Mucosa of stomach (tissue), 1 donor: ENCODE data around the gene MBNL1.

Experiments used
- H3K27me3 ChIP-seq: one replicate; pipeline ENCODE4 v1.7.0; 2013; ENCODE audit warnings: mild to moderate bottlenecking, low read length; ENCODE audit not compliant: control insufficient read depth, insufficient read depth
- H3K36me3 ChIP-seq: one replicate; pipeline ENCODE4 v1.7.0; 2013; ENCODE audit warnings: low read length; ENCODE audit not compliant: control insufficient read depth, insufficient read depth
- H3K4me1 ChIP-seq: one replicate; pipeline ENCODE4 v1.7.0; 2013; ENCODE audit warnings: mild to moderate bottlenecking, low read length; ENCODE audit not compliant: control insufficient read depth, insufficient read depth
- H3K4me3 ChIP-seq: one replicate; pipeline ENCODE4 v1.7.0; 2013; ENCODE audit warnings: low read length
- H3K9ac ChIP-seq: one replicate; pipeline ENCODE4 v1.7.0; 2013; ENCODE audit warnings: mild to moderate bottlenecking, low read length, moderate library complexity
- H3K9me3 ChIP-seq: one replicate; pipeline ENCODE4 v1.7.0; 2013; ENCODE audit warnings: mild to moderate bottlenecking, low read length, moderate library complexity; ENCODE audit not compliant: control insufficient read depth
- donor health status: Pancreatic carcinoma.

MBNL1 gene

DNA sequence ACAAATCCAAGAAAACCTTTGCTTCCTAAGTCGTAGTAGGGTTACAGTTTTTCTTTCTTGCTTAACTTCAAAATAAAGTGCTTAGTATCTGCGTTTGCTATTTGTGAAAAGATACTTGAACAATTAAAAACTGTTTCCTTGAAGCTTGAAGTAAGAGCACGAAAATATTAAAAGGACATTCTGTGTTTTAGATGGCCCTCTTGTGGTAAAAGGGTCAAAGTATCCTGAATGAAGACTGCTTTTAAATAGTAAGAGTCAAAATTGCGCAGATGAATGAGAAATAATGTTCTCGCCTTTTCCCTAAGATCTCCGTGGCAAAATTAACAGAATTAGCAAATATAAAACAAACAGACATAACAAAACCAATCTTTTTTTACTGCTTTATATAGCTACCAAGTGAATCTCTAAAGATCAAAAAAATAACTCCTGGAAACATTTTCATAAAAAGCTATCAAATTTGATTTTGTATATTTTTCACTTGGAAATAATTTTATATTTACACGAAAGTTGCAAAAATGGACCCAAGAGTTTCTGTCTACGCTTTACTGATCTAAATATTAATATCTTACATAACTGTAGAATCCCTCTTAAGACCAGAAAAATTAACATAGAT, 175.4 kb downstream of the MBNL1 start:
- Histone ChIP-seq H3K9me3 (no peaks in the 10 kb centered on the region), H3K4me3 (no peak overlapping the region), H3K4me1 (peaks cover 5% of the 10 kb centered on the region), H3K36me3 (no peaks in the 10 kb centered on the region), H3K27me3 (no peaks in the 10 kb centered on the region), H3K9ac (no peak overlapping the region)

DNA sequence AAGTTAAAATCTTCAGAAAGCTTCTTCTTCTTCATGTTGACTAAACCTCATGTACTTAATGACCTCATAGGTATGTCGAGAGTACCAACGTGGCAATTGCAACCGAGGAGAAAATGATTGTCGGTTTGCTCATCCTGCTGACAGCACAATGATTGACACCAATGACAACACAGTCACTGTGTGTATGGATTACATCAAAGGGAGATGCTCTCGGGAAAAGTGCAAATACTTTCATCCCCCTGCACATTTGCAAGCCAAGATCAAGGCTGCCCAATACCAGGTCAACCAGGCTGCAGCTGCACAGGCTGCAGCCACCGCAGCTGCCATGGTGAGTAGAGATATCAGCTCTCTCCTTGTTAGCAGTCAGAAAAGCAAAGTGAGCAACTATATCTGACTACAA, 176.5 kb downstream of the MBNL1 start:
- H3K4me1 ChIP-seq: peaks cover 5% of the 10 kb centered on the region
- H3K27me3 ChIP-seq: no peaks in the 10 kb centered on the region
- no peaks in the 10 kb centered on the region for H3K36me3 ChIP-seq
- H3K9ac ChIP-seq: no peak overlapping the region
- no peaks in the 10 kb centered on the region for H3K9me3 ChIP-seq
- no peak overlapping the region for H3K4me3 ChIP-seq

DNA sequence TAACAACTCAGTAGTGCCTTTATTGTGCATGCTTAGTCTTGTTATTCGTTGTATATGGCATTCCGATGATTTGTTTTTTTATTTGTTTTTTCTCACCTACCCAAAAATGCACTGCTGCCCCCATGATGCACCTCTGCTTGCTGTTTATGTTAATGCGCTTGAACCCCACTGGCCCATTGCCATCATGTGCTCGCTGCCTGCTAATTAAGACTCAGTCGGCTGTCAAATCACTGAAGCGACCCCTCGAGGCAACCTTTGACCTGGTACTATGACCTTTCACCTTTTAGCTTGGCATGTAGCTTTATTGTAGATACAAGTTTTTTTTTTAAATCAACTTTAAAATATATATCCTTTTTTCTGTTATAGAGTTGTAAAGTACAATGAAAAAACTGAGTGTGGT, 177.8 kb downstream of the MBNL1 start:
- Histone ChIP-seq H3K9me3 (no peaks in the 10 kb centered on the region), H3K27me3 (no peaks in the 10 kb centered on the region), H3K36me3 (no peaks in the 10 kb centered on the region), H3K4me1 (peaks cover 5% of the 10 kb centered on the region), H3K4me3 (no peak overlapping the region), H3K9ac (no peak overlapping the region)

DNA sequence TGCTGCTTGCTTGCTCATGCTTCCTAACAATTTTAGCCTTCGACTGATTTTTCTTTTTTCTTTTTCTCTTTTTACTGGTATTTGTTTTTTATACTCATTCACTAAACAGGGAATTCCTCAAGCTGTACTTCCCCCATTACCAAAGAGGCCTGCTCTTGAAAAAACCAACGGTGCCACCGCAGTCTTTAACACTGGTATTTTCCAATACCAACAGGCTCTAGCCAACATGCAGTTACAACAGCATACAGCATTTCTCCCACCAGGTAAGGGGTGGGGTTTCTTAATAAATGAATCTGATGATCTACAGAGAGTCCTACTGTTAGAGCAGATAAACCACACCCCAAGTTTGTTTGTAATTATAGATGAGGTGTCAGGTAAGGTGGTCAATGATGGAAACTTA, 178.8 kb downstream of the MBNL1 start:
- Histone ChIP-seq H3K9me3 (no peaks in the 10 kb centered on the region), H3K9ac (no peak overlapping the region), H3K4me3 (no peak overlapping the region), H3K36me3 (no peaks in the 10 kb centered on the region), H3K4me1 (peaks cover 5% of the 10 kb centered on the region), H3K27me3 (no peaks in the 10 kb centered on the region)

DNA sequence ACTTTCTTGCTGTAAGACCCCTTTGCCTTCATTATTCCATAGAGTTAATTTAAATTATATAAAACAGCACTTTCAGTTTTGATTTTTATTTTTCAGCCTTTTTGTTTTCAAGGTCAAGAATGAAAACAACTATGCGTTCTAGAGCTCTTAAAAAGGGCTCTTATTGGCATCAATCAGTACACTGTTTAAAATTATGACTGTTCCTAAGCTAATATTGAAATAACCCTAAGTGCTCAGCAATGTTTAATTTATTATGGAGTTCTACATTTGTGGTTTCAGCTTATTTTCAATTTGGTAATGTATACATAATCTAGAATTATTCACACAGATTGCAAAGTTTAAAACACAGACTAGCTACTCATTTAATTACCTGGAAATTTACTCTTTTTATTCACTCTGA, 179.4 kb downstream of the MBNL1 start:
- H3K36me3 ChIP-seq: no peaks in the 10 kb centered on the region
- H3K9ac ChIP-seq: no peak overlapping the region
- no peaks in the 10 kb centered on the region for H3K27me3 ChIP-seq
- peaks cover 5% of the 10 kb centered on the region for H3K4me1 ChIP-seq
- H3K4me3 ChIP-seq: no peak overlapping the region
- H3K9me3 ChIP-seq: no peaks in the 10 kb centered on the region

DNA sequence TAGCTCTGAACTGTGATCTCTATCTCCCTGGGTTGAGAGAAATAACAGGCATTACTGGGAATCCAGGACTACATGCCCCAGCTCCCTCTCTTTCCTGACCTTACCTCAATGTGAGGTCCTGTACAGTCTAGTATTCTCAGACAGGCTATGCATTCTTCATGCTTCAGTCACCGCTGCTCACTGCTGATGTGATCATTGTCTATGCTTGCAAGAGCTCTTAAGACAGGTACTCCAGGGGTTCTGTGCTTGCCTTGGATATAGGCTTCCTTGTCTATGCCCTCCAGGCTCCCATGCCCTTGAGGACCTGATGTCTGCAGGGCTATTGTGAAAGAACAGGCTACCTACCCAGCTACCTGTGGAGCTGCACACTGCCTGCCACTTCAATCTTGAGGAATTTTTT, 183.6 kb downstream of the MBNL1 start:
- no peak overlapping the region for H3K9ac ChIP-seq
- H3K4me1 ChIP-seq: peaks cover 5% of the 10 kb centered on the region
- no peak overlapping the region for H3K4me3 ChIP-seq
- H3K9me3 ChIP-seq: no peaks in the 10 kb centered on the region
- no peaks in the 10 kb centered on the region for H3K27me3 ChIP-seq
- H3K36me3 ChIP-seq: no peaks in the 10 kb centered on the region

DNA sequence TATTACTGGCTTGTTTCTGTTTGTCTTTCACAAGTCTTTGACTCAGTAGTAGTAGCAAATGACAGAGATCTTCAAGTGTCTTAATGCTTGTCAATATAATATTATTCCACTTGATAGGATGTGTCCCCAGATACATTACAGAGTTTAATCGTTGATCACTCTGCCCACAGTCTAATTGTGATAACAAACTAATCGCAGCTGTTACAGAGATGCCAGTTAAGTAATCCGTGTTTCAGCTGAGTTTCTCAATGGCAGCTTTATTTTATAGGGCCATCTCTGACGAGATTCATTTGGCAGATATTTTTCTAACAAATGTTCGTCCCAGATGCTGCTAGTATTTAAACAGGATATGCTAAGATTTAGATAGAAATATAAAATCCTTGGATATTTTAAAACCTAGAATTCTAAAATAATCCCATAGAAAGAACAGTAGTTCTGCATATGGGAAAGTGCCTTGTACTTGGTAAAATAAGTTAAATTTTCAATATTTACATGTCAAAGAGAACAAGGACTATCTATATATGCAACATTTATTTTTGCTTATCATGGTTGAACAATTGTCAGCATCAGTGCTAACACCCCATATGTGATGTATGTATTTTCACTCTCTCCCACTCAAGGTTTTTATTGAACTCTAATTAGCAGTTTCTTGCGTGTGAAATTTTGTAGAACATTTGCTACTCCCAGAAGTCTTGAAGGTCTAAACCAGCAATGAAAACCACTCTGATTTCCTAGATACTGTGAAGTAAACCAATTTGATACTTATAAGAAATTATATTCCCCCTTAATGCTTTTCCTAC, 185.5 kb downstream of the MBNL1 start:
- H3K4me3 ChIP-seq: no peak overlapping the region
- no peaks in the 10 kb centered on the region for H3K36me3 ChIP-seq
- no peaks in the 10 kb centered on the region for H3K4me1 ChIP-seq
- H3K9ac ChIP-seq: no peak overlapping the region
- H3K27me3 ChIP-seq: no peaks in the 10 kb centered on the region
- H3K9me3 ChIP-seq: no peaks in the 10 kb centered on the region

DNA sequence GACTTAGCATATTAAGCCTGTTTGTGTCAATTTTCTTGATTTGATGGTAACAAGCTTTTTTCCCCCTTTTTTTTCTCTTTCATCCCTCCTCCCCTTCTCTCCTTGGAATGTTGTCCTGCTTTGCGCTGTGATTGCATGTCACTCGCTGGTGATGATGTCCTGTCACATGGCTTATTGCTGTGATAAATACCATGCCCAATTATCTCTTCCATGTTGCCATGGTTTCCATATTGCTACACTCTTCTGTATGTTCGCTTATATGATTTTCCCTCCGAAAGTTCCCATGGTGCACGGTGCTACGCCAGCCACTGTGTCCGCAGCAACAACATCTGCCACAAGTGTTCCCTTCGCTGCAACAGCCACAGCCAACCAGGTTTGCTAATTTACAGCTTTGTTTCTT, 187.3 kb downstream of the MBNL1 start:
- Histone ChIP-seq H3K9me3 (no peaks in the 10 kb centered on the region), H3K27me3 (no peaks in the 10 kb centered on the region), H3K4me3 (no peak overlapping the region), H3K9ac (no peak overlapping the region), H3K4me1 (no peaks in the 10 kb centered on the region), H3K36me3 (peaks cover 4% of the 10 kb centered on the region)

DNA sequence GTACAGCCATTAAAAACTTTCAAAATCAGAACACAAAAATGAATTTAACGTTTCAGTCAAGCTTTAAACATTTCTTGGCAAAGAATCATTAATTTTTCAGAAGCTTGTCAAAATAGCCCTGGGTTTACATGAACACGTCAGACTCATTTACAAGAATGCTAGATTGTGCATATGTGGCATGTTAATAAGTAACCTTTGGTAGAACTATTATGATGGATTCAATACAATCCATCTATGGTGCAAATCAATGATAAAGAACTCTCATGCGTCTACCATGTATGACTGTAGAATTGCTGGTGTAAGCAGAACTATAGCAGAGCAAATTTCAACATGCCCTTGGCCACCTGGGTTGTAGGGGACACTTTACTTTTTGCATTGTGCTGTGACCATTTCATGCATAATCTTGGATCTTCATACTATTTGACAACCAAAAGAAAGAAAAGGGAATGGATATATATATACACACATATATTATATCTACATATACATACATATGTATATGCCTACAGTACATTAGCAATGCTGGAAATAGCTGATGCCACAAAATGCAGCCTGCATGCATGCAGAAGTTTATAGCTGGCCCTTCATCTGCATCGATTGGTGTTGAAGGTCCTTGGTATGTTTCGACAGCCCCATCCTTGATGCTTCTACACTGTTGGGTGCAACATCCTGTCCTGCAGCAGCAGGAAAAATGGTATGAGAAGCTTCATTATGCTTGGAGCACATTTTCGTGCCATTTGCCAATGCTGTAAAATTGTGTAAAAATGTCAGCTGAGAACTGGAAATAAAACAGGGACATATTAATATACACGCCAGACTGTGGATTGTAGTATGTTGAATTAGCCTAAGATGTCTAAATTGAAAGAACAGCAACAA, 189.0 kb downstream of the MBNL1 start:
- no peak overlapping the region for H3K4me3 ChIP-seq
- H3K27me3 ChIP-seq: no peaks in the 10 kb centered on the region
- H3K4me1 ChIP-seq: no peaks in the 10 kb centered on the region
- no peaks in the 10 kb centered on the region for H3K9me3 ChIP-seq
- peaks cover 4% of the 10 kb centered on the region for H3K36me3 ChIP-seq
- H3K9ac ChIP-seq: no peak overlapping the region

DNA sequence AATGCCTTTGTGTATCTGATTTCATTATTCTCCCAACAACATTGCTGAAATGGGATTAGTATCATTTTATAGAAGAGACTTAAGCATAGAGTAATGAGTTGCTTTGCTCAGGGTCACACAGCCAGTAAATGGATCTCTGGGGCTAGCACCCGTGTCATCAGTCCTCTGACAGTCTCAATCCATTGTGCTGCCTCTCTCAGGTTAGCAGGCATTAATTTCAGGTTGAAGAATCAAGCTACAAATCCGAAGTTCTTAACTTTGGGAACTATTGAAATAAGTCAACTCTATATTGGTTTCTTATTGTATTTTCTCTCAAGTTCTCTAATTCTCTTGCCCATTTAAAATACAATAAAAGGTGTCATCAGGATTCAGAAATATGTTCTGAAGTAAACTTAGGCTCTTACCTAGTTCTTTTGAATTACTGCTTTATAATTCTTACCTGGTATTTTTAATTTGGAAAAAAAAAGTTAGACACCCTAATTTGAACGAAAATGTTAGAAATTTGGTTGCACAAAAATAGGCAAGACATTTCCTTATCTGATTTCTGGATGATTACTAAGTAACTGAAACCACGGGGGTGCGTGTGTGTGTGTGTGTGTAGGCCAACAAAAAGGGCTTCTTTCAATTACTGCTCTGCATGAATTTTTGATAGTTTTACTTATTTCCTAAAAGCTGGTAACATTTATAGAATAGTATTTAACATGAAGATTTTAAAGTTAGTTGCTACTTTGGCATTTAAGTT, 189.8 kb downstream of the MBNL1 start:
- no peak overlapping the region for H3K4me3 ChIP-seq
- no peaks in the 10 kb centered on the region for H3K27me3 ChIP-seq
- no peaks in the 10 kb centered on the region for H3K4me1 ChIP-seq
- H3K9me3 ChIP-seq: no peaks in the 10 kb centered on the region
- H3K9ac ChIP-seq: no peak overlapping the region
- peaks cover 4% of the 10 kb centered on the region for H3K36me3 ChIP-seq

DNA sequence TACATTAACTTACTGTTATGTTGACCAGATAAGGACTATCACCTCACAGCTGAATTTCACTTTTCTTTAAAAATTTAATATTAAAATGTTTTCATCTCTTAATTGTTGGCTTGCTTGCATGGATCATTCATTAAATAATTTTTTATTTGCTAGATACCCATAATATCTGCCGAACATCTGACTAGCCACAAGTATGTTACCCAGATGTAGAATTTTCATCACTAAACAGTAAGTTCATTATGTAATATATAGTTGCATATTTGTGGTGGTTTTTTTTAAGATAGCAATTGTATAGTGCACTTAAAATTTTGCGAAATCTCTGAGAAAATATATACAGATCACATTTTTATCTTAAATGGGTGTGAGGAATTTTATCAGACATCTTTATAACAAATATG, 190.4 kb downstream of the MBNL1 start:
- Histone ChIP-seq H3K4me1 (no peaks in the 10 kb centered on the region), H3K36me3 (peaks cover 4% of the 10 kb centered on the region)

More for the DNA sequence above, 190.4 kb downstream of the MBNL1 start:
- no peaks in the 10 kb centered on the region for H3K9me3 ChIP-seq
- H3K4me3 ChIP-seq: no peak overlapping the region
- no peak overlapping the region for H3K9ac ChIP-seq
- no peaks in the 10 kb centered on the region for H3K27me3 ChIP-seq
